KMS-11 (cell line): ENCODE measurements around the gene METTL27.

Source experiments
- H2AFZ ChIP-seq: fragments of 200-600 bp; sonication (generic); 2 replicates; pipeline ENCODE4 v1.6.1; 2016; ENCODE audit warnings: antibody characterized with exemption, mixed run types, low read depth
- H3K27ac ChIP-seq: fragments of 200-600 bp; sonication (generic); 2 replicates; pipeline ENCODE4 v1.6.1; 2016; ENCODE audit warnings: mild to moderate bottlenecking, mixed run types
- H3K27me3 ChIP-seq: fragments of 200-600 bp; sonication (generic); 2 replicates; pipeline ENCODE4 v1.6.1; 2017; ENCODE audit warnings: mild to moderate bottlenecking, low read depth, mixed run types, moderate library complexity; ENCODE audit not compliant: insufficient read depth
- H3K36me3 ChIP-seq: fragments of 200-600 bp; sonication (generic); 2 replicates; pipeline ENCODE4 v1.6.1; 2017; ENCODE audit warnings: mild to moderate bottlenecking, mixed run types; ENCODE audit not compliant: insufficient read depth
- H3K4me1 ChIP-seq: fragments of 200-600 bp; sonication (generic); 2 replicates; pipeline ENCODE4 v1.6.1; 2016; ENCODE audit warnings: mild to moderate bottlenecking, low read depth, mixed run types; ENCODE audit not compliant: poor library complexity, severe bottlenecking
- H3K4me2 ChIP-seq: fragments of 200-600 bp; sonication (generic); 2 replicates; pipeline ENCODE4 v1.7.0; 2016; ENCODE audit warnings: mild to moderate bottlenecking, mixed run types
- H3K4me3 ChIP-seq: fragments of 200-600 bp; sonication (generic); IDR thresholded peaks from 2 replicates; pipeline ENCODE4 v1.6.1; 2017; ENCODE audit warnings: low read depth, low read length, mixed read lengths; ENCODE audit not compliant: insufficient read depth
- H3K79me2 ChIP-seq: fragments of 200-600 bp; sonication (generic); 2 replicates; pipeline ENCODE4 v1.6.1; 2016; ENCODE audit warnings: low read depth, mixed run types; ENCODE audit not compliant: insufficient read depth
- H3K9ac ChIP-seq: fragments of 200-600 bp; sonication (generic); 2 replicates; pipeline ENCODE4 v1.6.1; 2016; ENCODE audit warnings: mild to moderate bottlenecking, mixed run types
- H4K20me1 ChIP-seq: fragments of 200-600 bp; sonication (generic); 2 replicates; pipeline ENCODE4 v1.6.1; 2016; ENCODE audit warnings: mild to moderate bottlenecking, mixed run types; ENCODE audit not compliant: insufficient read depth
- CTCF ChIP-seq: fragments of 200-600 bp; sonication (generic); conservative IDR thresholded peaks from 2 replicates; pipeline ENCODE4 v1.6.1; 2017; ENCODE audit warnings: low read depth, mild to moderate bottlenecking, antibody characterized with exemption, low read length, moderate library complexity, mixed read lengths

METTL27 gene

GRCh38 chr7:73828107-73828803 lies 14.1 kb downstream of the METTL27 start:
- no peak for TF ChIP-seq CTCF
- Histone ChIP-seq H3K36me3 (no peaks in the 10 kb centered on the region), H2AFZ (no peak overlapping the region; the same call in 1 of the 2 replicates), H3K27me3 (no peaks in the 10 kb centered on the region), H3K79me2 (no peaks in the 10 kb centered on the region), H3K9ac (no peak overlapping the region), H3K4me3 (no peak overlapping the region), H4K20me1 (no peaks in the 10 kb centered on the region), H3K27ac (no peak overlapping the region), H3K4me1 (peaks cover 24% of the 10 kb centered on the region), H3K4me2 (peak overlapping the region; percentile 42; the same call in 1 of the 2 replicates)

- Histone ChIP-seq H3K27me3 (no peaks in the 10 kb centered on the region), H3K9ac (no peak overlapping the region), H3K27ac (no peak overlapping the region), H3K79me2 (no peaks in the 10 kb centered on the region), H3K36me3 (no peaks in the 10 kb centered on the region), H4K20me1 (no peaks in the 10 kb centered on the region), H3K4me3 (no peak overlapping the region), H2AFZ (peak overlapping the region; percentile 20; the same call in 1 of the 2 replicates), H3K4me2 (peak overlapping the region; percentile 40; the same call in 1 of the 2 replicates), H3K4me1 (peaks cover 24% of the 10 kb centered on the region)
- TF ChIP-seq CTCF, result no peak
Measured at GRCh38 chr7:73827567-73828106, 14.7 kb downstream of the METTL27 start.

DNA sequence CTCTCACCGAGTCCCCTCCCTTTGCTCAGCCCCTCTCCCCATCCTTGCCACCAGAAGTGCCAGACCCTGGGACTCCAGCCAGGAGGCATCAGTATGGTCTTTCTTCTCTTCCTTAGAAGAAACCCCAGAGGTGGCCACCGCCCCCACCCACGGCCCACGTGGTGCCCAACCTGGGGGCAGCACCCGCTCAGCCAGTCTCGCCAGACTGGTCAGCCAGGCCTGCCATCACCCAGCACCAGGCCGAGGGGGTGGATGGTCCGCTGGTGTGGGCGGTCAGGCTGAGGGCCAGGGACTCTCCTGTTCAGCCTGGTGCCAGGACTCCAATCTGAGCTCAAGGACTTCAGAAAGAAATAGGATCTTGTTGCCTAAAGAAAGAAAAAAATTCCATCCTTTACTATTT lies 17.3 kb downstream of the METTL27 start:
- H3K4me3 ChIP-seq, result no peak overlapping the region
- no peaks in the 10 kb centered on the region for H3K79me2 ChIP-seq
- no peaks in the 10 kb centered on the region for H4K20me1 ChIP-seq
- H3K27ac ChIP-seq, result no peak overlapping the region
- H3K4me2 ChIP-seq, result no peak overlapping the region
- H3K9ac ChIP-seq, result no peak overlapping the region
- H3K4me1 ChIP-seq, result peaks cover 24% of the 10 kb centered on the region
- TF ChIP-seq CTCF, result no peak
- H2AFZ ChIP-seq, result no peak overlapping the region
- H3K27me3 ChIP-seq, result no peaks in the 10 kb centered on the region
- H3K36me3 ChIP-seq, result no peaks in the 10 kb centered on the region

DNA sequence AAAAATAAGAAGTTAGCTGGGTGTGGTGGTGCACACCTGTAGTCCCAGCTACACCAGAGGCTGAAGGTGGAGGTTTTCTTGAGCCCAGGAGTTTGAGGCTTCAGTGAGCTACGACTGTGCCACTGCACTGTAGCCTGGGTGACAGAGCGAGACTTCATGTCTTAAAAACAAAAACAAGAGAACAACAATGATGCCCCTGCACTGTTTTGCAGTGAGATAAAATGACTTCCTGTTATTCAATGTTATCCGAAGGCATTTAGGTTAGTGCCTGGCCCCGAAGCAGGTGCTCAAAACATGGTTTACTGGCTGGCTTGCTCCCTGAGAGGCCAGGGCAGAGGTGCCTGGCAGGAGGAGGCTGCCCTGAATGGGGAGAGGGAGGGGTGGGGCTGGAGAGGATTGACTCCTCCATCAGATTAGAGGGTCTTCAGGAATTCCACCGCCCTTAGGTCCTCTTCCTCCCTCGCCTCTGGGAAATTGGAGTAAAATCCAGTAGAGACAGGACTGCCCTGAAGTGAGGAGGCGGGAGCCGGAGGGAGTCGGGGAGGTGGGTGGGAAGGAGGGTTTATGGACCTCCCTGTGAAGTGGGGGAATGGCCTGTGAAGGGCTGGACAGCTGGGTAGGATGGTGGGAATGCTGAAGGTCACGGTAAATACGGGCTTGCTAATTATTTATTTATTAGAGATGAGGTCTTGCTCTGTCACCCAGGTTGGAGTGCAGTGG lies 18.3 kb downstream of the METTL27 start:
- H3K27me3 ChIP-seq, result no peaks in the 10 kb centered on the region
- no peak overlapping the region for H3K4me2 ChIP-seq
- H3K36me3 ChIP-seq, result no peaks in the 10 kb centered on the region
- peaks cover 24% of the 10 kb centered on the region for H3K4me1 ChIP-seq
- no peaks in the 10 kb centered on the region for H4K20me1 ChIP-seq
- no peak overlapping the region for H3K4me3 ChIP-seq
- H2AFZ ChIP-seq, result no peak overlapping the region
- H3K27ac ChIP-seq, result no peak overlapping the region
- H3K9ac ChIP-seq, result no peak overlapping the region
- TF ChIP-seq CTCF, result no peak
- no peaks in the 10 kb centered on the region for H3K79me2 ChIP-seq
